Left forelimb (tissue), 1 donor: ENCODE results near the gene NID2.

Source experiments
- DNase-seq: peaks from one replicate; pipeline ENCODE4 v3.0.0-alpha.2; 2018; ENCODE audit warnings: low spot score

NID2 gene

DNA sequence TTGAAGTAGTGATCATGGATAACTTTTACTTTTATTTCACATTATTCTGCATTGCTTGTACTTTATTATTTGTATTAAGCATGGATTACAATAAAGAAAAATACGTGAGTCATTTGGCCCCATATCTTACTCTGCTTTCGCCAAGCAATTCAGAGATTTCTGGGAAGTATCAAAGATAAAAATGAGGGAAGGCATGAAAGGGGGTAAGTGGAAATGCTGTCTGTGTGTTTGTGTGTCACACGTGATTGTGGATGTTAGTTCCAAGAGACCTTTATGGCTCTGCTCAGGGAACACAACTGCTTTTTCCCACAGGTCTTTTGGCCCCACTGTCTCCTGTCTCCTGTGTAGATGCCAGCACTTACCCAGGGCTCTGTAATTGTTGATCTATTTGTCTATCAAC is 10.5 kb downstream of the NID2 start:
- no peak for DNase-seq

DNA sequence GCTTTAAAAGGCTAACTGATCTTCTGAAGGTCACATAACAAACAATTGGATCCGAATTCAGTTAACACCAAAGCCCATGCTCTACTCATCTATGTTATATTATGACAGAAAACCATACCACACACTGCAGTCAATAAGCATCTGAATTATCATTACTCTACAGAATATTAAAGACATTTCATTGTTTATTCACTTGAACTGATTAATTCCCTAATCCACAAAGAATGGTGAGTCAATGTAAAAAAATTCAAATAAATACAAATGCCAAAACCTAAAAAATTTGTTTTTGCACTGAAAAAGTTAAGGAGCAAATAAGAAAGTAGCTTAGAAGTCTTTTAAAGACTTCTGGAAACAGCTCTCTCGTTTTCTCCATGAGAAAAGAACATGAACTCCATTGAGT is 13.7 kb downstream of the NID2 start:
- DNase-seq, result no peak

GRCh38 chr14:52054678-52055077 is 14.2 kb downstream of the NID2 start:
- no peak for DNase-seq

DNA sequence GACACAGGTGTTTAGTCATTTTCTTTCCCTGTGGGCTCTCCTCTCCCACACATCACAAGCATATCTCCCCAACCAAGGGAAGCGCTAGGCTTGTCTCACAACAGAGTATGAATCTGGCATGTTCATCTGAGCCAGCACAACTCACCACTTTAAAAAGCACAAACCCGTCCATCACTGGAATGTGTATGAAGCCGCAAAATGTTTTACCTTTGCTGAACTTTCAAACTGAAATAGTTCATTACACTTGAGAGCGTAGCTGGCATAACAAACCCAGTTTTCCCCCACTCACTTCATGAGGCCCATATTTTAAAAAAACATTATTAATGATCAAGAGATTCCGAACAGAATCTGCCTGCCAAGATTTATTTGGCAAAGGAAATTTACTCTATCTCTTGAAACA is 15.8 kb downstream of the NID2 start:
- no peak for DNase-seq

GRCh38 chr14:52052288-52052943 is 16.4 kb downstream of the NID2 start:
- no peak for DNase-seq

DNA sequence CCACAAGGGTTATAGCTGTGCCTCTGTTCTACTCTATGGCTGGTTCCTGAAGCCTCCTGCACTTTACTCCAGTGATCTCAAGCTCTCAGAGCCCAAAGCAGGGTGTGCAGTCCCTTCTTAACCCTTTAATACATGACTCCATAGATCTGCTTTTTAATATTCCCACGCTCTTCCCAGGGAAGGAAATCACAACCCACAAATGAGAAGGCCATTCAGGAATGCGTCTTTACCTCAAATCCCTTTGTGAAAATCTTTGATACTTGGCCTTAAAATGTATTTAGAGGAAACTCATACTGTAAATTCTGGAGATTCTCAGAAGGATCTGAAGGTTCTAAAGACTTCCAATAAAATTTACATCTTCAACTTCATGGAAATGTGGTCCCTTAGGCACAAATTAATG is 17.0 kb downstream of the NID2 start:
- no peak for DNase-seq

GRCh38 chr14:52051251-52051650 is 17.6 kb downstream of the NID2 start:
- DNase-seq, result no peak

- no peak for DNase-seq
These were observed 18.9 kb downstream of the NID2 start for GRCh38 chr14:52049721-52050588.

- DNase-seq, result no peak
These were observed 19.6 kb downstream of the NID2 start for GRCh38 chr14:52049271-52049670.

GRCh38 chr14:52048641-52049204 is 20.1 kb downstream of the NID2 start:
- DNase-seq, result no peak

DNA sequence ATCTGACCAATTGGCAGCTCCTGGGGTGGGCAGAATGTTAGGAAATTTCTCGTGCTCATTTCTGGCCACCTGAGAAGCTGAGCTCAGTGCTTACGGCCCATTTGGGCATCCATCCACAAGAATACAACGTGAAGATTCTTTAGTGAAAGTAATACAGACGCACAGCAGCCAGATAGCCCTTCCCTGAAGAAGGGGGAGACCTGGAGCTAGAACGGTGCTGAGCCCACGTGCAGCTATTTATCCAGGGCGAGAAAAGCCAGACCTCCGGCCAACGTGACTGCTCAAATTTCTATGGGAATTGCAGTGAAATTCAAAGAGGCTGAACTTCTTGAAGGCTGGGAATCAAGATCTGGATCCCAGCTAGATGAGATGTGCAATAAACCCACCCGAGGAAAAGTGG is 20.7 kb downstream of the NID2 start:
- no peak for DNase-seq

DNA sequence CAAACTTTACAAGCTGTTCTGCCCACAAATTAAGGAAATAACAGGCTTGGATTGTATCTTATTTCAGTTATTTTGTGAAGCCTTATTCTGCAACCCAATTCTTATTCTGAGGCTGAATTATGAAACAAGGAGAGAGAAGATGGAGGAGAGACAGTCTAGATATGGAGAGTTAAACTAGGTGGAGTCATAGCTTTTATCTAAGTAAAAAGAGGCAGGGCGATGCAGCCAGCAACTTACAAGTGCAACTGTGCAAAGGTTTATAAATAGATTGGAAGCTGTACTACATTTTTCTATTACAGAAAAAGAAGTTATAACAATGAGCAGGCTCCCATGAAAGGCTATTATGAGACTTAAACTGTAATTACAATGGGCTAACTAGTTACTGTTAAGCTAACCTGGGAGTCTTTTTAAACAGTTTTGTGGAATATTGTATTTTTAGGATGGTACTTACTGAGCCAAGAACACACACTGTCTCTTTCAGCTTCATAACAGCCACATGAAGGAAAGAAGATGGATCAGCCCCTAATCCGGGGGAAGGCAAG is 22.4 kb downstream of the NID2 start:
- no peak for DNase-seq

GRCh38 chr14:52044791-52045522 is 23.9 kb downstream of the NID2 start:
- no peak for DNase-seq

- DNase-seq, result no peak
These were observed 25.2 kb downstream of the NID2 start for GRCh38 chr14:52043690-52044089.

GRCh38 chr14:52042371-52043289 is 26.2 kb downstream of the NID2 start:
- no peak for DNase-seq

DNA sequence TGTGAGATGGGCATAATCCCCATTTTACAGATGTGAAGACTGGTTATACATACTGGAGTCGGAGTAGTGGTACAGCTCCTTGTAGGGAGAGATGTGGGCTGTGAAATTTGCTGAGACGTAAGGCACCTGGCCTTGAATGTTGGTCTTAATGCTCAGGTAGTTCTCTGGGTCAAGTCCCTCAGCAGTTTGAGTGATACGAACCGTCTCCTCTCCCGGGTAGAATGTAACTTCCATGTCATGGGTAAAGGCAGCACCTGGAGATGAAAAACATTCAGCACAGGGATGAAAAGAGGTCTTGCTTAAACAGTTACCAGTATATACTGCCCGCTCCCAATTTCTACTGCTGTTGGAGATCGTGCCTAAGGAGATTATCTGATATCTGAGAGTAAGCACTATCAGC is 28.3 kb downstream of the NID2 start:
- DNase-seq, result no peak

GRCh38 chr14:52039124-52039815 is 29.6 kb downstream of the NID2 start:
- DNase-seq, result no peak

DNA sequence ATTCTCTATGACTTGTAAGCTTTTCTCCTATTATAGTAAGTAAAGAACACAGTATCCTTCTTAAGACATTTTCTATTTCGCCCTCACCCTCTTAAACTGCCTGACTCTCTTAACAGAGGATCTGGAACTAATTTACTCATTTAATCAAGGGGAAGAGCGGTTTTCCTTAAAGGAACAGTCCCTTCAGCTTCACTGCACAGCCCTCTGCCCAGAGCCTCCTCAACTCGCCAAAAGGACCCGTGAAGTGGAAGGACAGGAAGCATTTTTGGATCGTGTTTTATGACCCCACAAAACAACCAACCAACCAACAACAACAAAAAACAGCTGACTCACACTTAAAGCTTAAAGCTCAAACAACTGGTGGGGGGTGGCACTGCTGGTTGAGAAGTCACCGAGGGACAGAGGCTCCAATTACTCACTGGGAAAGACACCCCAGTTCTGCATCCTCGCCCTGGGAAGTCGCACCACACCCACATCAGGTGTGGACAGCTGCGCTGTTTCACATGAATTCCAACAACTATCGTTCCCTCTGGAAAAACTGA is 35.7 kb downstream of the NID2 start:
- no peak for DNase-seq

- no peak for DNase-seq
These were observed 36.6 kb downstream of the NID2 start for GRCh38 chr14:52032204-52032801.

- DNase-seq, result no peak
These were observed 37.1 kb downstream of the NID2 start for GRCh38 chr14:52031781-52032180.
